Mesothelial cell of epicardium (in vitro differentiated cells): ENCODE measurements around the gene HAUS3. TPM values are rescaled to one million over a fixed set of nuclear protein-coding genes. Genes with fewer than 3 reads are reported as not detected.
A peak's percentile ranks its signal among the peaks of the same experiment; 100 is the strongest.

Experiments used
- DNase-seq, 2 experiments: peaks; one replicate each; pipeline ENCODE4 v3.0.0; 2021; ENCODE audit warnings: low spot score in 2 of 2; ENCODE audit not compliant: unreplicated experiment in 2 of 2
- H3K27ac Mint-ChIP-seq: 2 replicates; pipeline ENCODE4 v1.8.0; 2021; ENCODE audit warnings: mixed read lengths
- H3K27me3 Mint-ChIP-seq: 2 replicates; pipeline ENCODE4 v1.8.0; 2021; ENCODE audit warnings: low read depth, mixed read lengths
- H3K36me3 Mint-ChIP-seq: 2 replicates; pipeline ENCODE4 v1.8.0; 2021; ENCODE audit warnings: mixed read lengths
- H3K4me1 Mint-ChIP-seq: 2 replicates; pipeline ENCODE4 v1.8.0; 2021; ENCODE audit warnings: mixed read lengths
- H3K4me3 Mint-ChIP-seq: 2 replicates; pipeline ENCODE4 v1.8.0; 2021; ENCODE audit warnings: mild to moderate bottlenecking, moderate library complexity, mixed read lengths
- H3K9me3 Mint-ChIP-seq: 2 replicates; pipeline ENCODE4 v1.8.0; 2021; ENCODE audit warnings: mixed read lengths
- total RNA-seq: library from RNA; stranded (reverse); gene quantifications from 3 replicates; pipeline ENCODE4 v1.2.1, GENCODE V29; 2021
- TF ChIP-seq, protein P1 (sequence below): fragments of 200-600 bp; sonication (generic); IDR thresholded peaks from one replicate; pipeline ENCODE4 v1.5.0; 2021; ENCODE audit warnings: antibody characterized with exemption; ENCODE audit not compliant: unreplicated experiment

The HAUS3 gene
- total RNA-seq, 1 donor from 2014 or later, result 16.9 TPM

GRCh38 chr4:2256156-2256731, 14.3 kb upstream of the HAUS3 start:
- no peak overlapping the region for H3K4me3 Mint-ChIP-seq
- peak; percentile 15 to 29 for DNase-seq
- peaks cover 12% of the 10 kb centered on the region for H3K36me3 Mint-ChIP-seq
- no peaks in the 10 kb centered on the region for H3K27me3 Mint-ChIP-seq
- TF ChIP-seq, protein P1, sequence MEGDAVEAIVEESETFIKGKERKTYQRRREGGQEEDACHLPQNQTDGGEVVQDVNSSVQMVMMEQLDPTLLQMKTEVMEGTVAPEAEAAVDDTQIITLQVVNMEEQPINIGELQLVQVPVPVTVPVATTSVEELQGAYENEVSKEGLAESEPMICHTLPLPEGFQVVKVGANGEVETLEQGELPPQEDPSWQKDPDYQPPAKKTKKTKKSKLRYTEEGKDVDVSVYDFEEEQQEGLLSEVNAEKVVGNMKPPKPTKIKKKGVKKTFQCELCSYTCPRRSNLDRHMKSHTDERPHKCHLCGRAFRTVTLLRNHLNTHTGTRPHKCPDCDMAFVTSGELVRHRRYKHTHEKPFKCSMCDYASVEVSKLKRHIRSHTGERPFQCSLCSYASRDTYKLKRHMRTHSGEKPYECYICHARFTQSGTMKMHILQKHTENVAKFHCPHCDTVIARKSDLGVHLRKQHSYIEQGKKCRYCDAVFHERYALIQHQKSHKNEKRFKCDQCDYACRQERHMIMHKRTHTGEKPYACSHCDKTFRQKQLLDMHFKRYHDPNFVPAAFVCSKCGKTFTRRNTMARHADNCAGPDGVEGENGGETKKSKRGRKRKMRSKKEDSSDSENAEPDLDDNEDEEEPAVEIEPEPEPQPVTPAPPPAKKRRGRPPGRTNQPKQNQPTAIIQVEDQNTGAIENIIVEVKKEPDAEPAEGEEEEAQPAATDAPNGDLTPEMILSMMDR, result no peak
- H3K27ac Mint-ChIP-seq, result peak overlapping the region; percentile 21
- H3K9me3 Mint-ChIP-seq, result no peaks in the 10 kb centered on the region
- peaks cover 19% of the 10 kb centered on the region for H3K4me1 Mint-ChIP-seq

GRCh38 chr4:2255501-2256155, 13.7 kb upstream of the HAUS3 start:
- Mint-ChIP-seq H3K27ac (peak overlapping the region; percentile 21), H3K9me3 (no peaks in the 10 kb centered on the region), H3K4me3 (no peak overlapping the region), H3K4me1 (peaks cover 19% of the 10 kb centered on the region), H3K27me3 (no peaks in the 10 kb centered on the region), H3K36me3 (peaks cover 12% of the 10 kb centered on the region)
- peak; percentile 13 to 43 for DNase-seq
- TF ChIP-seq, protein P1, result no peak

DNA sequence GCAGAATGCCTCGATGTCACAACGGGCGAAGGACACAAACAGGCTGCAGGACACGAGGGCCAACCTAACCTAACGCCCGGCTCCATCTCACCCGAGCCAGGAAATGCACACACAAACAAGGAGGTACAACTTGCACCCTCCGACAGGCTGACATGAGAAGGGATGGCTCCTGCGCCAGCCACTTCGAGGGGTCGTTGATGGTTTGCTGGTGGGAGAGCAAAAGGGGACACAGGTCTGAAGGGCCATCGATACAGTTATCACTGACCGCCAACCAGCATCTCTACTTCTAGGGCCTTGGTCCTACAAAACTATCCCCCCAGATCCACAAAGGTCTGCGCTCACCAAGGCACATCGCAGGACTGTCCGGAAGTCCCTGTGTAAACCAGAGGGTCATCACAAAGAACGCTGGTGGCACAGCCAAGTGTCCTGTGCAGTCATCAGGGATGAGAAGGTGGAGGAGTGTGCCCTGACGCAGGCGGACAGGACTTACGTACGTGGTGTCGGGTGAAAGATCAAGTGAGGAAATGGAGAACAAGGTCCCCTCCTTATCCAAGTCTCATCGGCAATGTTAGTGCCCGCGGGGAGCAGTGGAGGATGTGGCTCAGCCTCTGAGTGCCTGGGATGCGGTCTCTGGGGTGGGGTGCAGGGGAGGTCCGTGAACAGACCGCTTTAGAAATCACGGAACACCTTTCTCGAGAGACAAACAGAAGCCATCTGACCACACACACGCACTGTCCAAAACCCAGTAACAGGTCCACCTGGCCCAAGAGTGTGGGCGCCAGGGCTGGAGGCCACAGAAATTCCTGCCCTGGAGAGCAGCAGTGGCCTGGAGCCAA, 13.0 kb upstream of the HAUS3 start:
- Mint-ChIP-seq H3K27me3 (no peaks in the 10 kb centered on the region), H3K27ac (peak overlapping the region; percentile 86), H3K9me3 (no peaks in the 10 kb centered on the region), H3K36me3 (peaks cover 12% of the 10 kb centered on the region), H3K4me3 (no peak overlapping the region), H3K4me1 (peaks cover 15% of the 10 kb centered on the region)
- TF ChIP-seq, protein P1, result no peak
- peak; percentile 8 to 32 for DNase-seq

GRCh38 chr4:2253160-2254084, 11.5 kb upstream of the HAUS3 start:
- TF ChIP-seq, protein P1, result no peak
- H3K9me3 Mint-ChIP-seq, result no peaks in the 10 kb centered on the region
- peak overlapping the region; percentile 27 for H3K27ac Mint-ChIP-seq
- peaks cover 15% of the 10 kb centered on the region for H3K4me1 Mint-ChIP-seq
- no peaks in the 10 kb centered on the region for H3K27me3 Mint-ChIP-seq
- no peak overlapping the region for H3K4me3 Mint-ChIP-seq
- peak in 1 of 2 experiments; percentile 15 for DNase-seq
- H3K36me3 Mint-ChIP-seq, result peaks cover 12% of the 10 kb centered on the region

DNA sequence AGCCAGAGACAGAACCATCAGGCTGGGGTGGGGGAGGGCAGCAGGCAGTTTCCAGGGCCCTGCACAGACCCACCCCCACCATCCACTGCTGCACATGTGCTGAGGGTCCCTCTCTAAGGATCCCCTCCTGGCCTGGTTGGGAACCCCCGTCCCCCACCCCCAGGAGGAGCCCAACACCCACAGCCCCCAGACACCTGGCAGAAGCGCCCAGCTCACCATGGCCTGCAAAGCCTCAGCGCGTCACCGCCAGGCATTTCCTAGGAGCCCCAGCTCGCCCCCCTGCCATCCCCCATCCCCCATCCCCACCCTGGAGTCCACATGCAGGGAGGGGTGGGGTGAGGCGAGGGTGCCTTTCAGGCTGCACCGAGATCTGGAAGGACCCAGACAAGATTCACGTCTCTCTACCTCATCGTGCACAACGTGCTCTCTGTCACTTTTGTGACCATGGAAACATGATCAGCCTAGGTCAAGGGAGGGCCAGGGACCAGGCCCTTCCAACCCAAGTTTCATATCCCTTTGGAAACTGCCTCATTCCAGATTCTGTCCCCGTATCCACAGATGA, 10.7 kb upstream of the HAUS3 start:
- peaks cover 12% of the 10 kb centered on the region for H3K36me3 Mint-ChIP-seq
- H3K27ac Mint-ChIP-seq, result peak overlapping the region; percentile 27
- peak in 1 of 2 experiments; percentile 11 for DNase-seq
- H3K4me1 Mint-ChIP-seq, result peaks cover 15% of the 10 kb centered on the region
- H3K9me3 Mint-ChIP-seq, result no peaks in the 10 kb centered on the region
- H3K27me3 Mint-ChIP-seq, result no peaks in the 10 kb centered on the region
- no peak overlapping the region for H3K4me3 Mint-ChIP-seq
- TF ChIP-seq, protein P1, result no peak
